SHP77 treated with DMSO at 0.1 percent for 48 hours (cell line): ENCODE results near the gene ARHGAP10.
"Not testable (repeated sequence)": the region's sequence is repeated elsewhere in the genome, so short reads cannot be mapped to it uniquely, and the experiment has no call there.

Source experiments
- DNase-seq: peaks from one replicate; lab custom pipeline; 2025; lab: John Stamatoyannopoulos, UW

ARHGAP10 gene

DNA sequence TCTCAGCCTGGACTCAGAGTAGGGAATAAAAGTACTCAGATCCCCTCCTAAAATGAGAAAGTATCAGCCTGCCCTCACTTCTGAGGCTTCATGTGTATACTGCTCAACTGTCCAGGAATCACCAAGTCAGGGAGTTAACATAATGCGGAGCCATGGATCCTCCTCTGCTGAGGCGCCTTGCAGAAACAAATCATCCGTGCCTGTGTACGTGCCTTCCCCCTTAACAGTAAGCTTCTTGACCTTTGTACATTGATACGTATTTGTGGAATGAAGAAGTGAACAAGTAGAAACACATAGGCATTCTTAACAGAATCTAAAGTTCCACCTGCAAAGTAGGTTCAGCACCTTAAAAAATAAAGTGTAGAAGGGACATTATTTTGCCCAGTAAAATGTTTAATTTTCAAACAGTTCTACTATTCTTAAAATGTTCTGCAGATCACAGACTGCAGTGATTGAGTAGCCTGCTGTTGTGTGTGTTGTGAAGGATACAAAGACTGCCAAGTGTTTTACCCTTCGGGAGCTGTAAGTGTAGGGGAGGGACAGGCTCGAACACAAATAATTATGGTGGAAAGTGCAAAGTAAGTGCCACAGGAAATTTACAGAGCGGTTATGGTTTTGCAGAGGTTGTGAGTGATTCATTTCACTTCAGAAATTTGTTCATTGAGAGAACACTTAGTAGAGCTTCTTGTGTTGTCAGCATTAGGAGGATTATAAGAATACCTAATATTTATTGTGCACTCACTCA is 61.9 kb downstream of the ARHGAP10 start:
- no peak for DNase-seq

DNA sequence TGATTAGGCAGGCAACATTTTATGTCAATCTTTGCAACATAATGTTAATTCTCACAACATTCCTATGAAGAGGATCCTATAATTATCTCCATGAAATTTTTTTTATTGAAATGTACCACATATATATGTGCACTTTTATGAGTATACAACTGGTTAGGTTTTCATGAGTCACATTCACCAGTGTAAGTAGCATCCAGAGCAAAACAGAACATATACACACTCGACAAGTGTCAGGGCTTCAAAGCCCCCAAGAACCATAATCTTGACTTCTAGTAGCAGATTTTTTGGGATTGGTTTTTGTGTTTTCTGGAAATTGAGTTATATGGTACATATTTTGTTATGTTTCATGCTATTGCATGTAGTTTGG is 62.4 kb downstream of the ARHGAP10 start:
- DNase-seq, result no peak

- no peak for DNase-seq
These were observed 63.0 kb downstream of the ARHGAP10 start for GRCh38 chr4:147794787-147795413.

DNA sequence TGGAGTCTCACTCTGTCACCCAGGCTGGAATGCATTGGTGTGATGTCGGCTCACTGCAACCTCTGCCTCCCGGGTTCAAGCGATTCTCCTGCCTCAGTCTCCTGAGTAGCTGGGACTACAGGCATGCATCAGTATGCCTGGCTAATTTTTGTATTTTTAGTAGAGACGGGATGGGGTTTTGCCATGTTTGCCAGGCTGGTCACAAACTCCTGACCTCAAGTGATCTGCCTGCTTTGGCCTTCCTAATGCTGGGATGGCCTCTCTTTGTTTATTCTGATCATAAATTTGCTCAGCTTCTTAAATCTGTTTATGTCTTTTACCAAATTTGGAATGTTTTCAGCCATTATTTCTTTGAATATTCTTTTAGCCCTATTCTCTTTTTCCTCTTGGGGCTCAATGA is 67.2 kb downstream of the ARHGAP10 start:
- not testable (repeated sequence) for DNase-seq

DNA sequence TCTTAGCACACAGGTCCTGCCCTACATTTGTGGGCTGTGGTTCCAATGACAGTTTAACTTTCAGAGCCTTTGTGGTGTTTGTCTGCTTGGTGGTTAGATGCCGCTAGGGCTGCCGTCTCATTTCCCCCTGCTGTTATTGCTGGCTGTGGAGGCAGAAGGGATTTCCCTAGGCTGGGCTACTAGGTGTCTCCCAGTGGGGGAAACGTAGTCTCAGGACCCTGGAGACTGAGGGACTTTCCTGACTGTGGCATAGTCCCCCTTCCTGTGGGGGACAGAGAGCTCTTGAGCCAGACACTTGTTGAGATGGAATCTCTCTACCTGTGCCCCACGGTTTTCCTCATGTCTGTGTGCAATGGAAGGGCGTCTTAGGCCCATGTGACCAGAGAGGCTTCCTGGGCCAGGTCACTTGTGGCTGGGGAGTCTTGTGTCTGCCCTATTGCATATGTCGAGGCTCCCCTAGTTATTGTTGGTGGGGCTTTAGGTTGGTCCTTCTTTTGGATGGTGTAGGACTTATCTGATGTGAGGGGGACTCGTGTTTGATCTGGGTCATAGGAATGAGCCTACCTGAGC is 68.2 kb downstream of the ARHGAP10 start:
- no peak for DNase-seq

DNA sequence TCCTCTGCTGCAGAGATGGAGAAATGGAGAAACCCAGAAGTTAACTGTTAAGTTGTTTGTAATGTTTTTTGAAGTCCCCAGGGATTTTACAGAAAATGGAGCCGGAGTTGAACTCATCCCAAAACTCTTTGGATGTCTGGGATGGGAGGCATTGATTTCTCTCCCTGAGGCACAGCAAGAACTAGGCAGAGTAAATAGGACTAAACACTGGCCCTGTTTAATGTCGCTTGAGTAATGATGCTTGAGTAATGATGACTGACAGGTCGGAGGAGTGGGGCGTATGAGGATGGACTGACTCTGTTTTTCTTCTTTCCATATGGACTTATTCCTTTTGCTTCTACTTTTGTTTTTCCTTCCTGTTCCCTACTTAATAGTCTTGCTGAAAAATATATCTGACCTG is 69.9 kb downstream of the ARHGAP10 start:
- no peak for DNase-seq

GRCh38 chr4:147802346-147802745 is 70.5 kb downstream of the ARHGAP10 start:
- no peak for DNase-seq

DNA sequence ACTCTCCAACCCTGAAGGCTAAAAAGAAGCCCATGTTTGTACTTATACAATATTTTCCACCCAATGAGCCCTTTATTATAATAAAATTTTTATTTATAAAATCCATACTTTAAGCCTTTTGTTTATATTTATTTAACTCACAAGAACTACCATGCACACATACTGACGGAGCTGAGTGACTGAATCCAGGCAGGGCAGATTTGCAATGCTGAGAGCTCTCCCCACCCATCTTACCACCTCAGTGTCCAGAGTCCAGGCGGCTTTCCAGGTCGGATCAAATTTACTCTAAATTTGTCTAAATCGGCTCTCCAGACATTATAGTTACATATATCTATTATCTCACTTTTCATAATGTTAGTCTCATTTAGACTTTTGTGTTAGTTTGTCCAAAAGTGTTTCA is 74.1 kb downstream of the ARHGAP10 start:
- no peak for DNase-seq

- DNase-seq, result no peak
These were observed 76.6 kb downstream of the ARHGAP10 start for GRCh38 chr4:147808447-147808846.

- DNase-seq, result no peak
These were observed 77.3 kb downstream of the ARHGAP10 start for GRCh38 chr4:147809211-147809610.

DNA sequence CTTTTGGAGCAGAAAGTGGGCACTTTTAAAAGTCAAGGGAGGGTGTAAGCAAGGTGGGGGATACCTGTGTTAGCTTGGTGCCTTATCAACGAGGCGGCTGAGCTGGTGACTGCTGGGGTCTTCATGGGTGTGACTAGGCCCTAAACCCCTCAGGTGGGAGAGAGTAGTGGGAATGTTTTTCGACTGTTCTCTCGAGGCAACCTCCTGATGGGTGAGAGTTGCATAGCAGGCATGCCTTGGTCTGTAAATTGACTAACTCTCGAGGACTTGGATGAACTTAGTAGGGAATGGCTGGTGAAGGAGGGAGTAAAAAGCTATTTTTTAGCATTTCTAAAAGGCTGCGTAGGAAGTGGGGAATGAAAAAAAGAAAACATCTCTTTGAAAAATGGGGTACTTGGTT is 80.0 kb downstream of the ARHGAP10 start:
- no peak for DNase-seq

GRCh38 chr4:147813109-147813773 is 81.4 kb downstream of the ARHGAP10 start:
- no peak for DNase-seq

DNA sequence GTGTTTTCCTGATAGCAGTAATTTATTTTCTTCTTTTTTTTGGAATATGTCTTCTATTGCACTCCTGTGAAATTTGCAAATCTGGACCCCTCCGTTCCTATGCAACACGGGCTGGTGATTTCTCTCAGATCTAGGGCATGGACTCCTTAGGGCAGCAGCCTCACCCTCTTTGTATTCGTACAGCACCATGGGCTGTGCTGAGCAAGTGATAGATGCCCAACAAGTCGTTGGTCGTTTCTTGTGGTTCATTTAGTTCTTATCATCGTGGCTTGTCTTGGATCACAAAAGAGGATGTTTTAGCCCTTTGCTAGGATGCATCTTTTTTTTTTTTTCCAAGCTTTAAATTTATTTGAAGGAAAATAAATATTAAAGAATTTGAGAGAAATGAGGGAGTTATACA is 82.1 kb downstream of the ARHGAP10 start:
- DNase-seq, result no peak

- DNase-seq, result no peak
These were observed 82.5 kb downstream of the ARHGAP10 start for GRCh38 chr4:147814376-147814775.

GRCh38 chr4:147815741-147816140 is 83.9 kb downstream of the ARHGAP10 start:
- DNase-seq, result no peak

DNA sequence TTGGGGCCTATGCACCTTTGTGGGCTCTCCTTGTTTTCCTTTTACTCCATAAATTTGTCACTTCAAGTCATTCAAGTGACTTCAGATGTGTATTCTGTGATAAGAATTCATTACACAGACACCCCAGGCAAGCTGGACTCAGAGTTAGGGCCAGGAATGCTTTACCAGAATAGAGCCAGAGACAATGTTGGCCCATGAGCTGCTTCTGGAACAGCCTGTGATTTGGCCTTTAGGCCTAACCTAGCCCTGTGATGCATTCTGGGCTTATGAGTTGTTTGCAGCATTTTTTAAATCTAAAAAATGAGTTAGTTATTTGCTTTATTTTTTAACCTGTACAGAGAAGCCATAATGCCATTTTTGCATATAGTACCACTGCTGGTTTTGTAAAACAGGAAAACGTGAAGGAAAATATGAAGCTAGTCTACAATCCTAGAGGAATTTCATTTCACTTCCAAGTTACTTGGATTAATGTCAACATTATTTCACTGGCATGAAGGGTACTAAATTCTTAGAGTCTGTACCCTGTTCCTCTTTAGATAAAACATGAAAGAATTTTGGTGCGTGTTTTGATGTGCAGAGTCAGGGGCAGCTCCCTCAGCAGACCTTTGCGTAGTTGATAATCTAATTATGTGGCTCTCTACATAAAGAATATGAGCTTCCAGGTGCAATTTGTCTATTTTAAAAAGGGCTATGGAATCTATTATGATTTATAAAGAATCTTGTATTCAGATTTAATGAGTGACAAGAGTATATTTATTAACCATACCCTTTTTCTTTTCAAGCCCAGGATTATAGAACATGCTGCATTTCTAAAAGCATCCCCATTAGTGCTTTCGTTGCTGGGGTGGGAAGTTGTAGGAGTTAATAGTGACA is 84.7 kb downstream of the ARHGAP10 start:
- no peak for DNase-seq

DNA sequence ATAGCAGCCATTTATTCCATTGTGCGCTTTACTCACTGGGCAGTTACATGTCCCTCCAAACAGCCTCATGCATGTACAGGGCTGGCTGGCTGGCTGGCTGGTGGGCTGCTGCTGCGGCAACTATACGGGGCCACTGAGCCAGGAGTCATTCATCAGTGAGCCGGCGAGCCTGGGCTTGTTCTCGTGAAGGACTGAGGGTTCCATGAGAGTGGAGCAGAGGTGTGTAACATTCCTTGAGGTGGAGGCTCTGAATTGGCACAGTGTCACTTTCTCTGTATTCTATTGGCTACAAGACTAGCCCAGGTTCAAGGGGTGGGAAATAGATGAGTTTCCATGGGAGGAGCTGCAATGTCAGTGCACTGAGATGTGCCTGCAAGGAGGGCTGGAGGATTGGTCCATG is 89.1 kb downstream of the ARHGAP10 start:
- no peak for DNase-seq

DNA sequence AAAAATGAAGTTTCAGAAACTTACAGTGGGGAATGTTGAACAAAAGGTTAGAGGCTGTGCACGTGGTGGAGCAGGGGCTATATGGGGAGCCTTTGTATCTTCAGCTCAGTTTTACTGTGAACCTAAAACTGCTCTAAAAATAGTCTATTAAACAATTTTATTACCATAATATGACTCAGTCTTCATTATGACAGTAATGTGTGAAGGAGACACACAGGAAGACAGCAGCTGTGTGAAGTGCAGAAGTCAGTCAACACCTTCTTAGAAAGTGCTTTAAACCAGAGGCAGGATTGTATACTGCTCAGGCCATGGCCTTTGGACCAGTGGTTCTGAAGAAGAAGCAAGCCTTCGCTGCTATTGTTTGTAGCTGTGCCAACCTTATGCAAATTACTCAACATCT is 89.7 kb downstream of the ARHGAP10 start:
- no peak for DNase-seq

DNA sequence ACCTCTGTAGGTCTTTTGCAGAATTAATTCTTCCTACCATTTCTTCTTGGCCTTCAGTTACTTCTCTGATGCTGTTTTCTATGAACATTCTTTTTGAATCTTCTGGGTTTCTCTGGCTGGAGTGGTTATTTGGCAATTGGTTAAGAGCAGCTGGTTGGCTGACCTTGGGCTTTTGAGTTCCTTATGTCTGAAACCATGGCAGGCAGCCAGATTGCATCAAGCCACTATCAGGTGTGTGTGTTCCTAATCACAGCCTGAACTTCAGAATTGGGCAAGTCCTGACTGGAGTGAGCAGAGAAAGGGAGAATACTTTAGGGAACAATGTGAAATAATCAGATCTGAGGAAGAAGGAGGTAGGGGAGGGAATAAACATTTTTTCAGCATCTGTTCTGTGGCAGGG is 90.2 kb downstream of the ARHGAP10 start:
- DNase-seq, result no peak

DNA sequence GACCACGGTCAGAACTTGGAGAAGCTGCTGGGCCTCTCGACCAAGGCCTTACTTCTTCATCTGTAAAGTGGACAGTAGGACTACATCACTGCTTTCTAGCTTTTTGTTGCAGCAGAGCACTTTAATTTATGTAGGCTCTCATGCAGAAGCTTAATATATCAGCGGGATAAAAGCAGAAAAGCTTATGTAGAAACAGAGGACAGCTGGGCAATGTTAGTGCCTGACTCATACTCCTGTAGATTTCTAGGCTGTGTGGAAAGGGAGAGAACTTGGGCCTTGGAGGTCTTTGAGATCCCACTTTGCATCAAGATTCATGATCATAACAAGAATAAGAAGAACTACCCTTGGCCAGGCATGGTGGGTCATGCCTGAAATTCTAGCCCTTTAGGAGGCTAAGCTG is 91.2 kb downstream of the ARHGAP10 start:
- no peak for DNase-seq

DNA sequence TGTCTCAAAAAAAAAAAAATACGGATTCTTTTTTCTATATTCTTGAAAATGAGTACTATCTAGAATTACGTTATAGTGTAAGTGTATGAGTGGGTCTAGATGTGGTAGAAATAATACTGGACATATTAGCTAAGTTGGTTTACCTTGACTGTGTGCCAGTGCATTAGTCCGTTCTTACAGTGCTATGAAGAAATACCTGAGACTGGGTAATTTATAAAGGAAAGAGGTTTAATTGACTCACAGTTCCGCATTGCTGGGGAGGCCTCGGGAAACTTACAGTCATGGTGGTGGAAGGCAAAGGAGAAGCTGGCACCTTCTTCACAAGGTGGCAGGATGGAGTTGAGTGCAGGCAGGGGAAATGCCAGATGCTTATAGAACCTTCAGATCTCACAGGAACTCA is 92.4 kb downstream of the ARHGAP10 start:
- no peak for DNase-seq

DNA sequence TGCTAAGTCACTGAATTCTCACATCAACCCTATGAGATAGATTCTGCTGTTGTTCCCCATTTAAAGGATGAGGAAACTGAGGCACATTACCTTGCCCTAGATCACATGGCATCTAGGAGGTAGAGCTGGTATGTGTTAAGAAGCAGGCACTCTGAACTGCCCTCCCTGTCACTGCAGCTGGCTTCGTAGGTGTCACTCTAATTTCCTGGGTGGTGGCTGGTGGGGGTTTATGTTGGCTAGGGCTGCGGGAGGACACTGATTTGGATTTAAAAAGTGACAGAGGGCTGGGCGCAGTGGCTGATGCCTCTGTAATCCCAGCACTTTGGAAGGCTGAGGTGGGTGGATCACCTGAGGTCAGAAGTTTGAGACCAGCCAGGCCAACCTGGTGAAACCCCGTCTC is 93.0 kb downstream of the ARHGAP10 start:
- no peak for DNase-seq
